ENCODE measurements around the gene FAM124A.

Gene FAM124A

DNA sequence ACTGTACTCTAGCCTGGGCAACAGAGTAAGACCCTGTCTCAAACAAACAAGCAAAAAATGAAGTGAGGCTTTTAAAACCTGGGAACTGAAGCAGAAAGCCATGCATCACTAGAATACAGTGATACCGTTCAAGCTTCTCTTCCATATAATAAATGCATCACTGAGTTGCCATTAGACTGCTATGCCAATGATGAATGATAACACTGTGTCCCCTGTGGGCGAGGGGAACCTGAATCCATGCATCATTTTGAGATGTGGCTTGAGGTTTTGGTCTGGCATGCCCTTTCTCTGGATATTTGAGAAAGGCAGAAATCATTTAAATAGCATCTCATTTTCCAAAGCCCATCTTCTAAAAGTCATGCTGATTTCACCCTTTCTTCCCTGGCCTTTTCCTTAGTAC lies 1.5 kb upstream of the FAM124A start:
- FAIRE-seq = no peak
- no peak for DNase-seq (ENCODE audit: insufficient read length, low spot score)

DNA sequence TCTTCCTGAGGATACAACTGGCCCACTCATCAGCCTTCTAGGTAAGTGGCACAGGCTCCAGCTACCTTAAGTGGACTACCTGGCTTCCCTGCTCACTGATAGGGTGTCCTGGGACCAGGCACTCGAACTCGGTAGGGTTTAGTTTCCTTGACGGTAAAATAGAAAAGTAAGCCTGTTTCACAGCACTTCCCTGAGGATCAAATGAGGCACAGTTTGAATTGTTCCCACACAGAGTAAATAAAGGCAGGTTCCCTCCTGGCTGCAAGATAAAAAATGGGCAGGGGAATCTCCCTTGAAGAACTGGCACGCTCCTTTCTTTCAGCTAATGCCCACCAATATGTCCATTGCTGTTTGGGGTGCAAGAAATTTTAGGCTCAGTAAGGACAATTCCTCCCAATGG lies 1.1 kb upstream of the FAM124A start:
- FAIRE-seq = no peak

DNA sequence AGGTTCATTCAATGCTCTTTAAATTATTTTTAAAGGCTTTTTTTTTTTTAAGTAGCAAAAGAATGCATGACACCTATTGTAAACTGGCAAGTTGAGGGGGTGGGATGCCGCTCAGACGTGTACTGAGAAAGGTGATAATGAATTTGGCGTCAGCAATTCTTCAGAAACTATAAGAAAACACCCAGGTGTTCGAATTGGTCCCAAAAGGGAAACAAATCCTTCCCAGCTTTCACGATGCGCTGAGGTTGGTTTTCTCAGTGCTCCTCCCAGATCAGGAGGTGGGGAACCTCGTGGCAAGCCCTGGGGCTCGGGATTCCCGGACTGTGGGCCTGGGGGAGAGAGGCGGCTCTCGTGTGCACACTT lies 543 bp upstream of the FAM124A start:
- no peak for DNase-seq (ENCODE audit: insufficient read length, low spot score)
- no peak for FAIRE-seq

More for the DNA sequence above, 1.1 kb upstream of the FAM124A start:
- no peak for DNase-seq (ENCODE audit: insufficient read length, low spot score)

DNA sequence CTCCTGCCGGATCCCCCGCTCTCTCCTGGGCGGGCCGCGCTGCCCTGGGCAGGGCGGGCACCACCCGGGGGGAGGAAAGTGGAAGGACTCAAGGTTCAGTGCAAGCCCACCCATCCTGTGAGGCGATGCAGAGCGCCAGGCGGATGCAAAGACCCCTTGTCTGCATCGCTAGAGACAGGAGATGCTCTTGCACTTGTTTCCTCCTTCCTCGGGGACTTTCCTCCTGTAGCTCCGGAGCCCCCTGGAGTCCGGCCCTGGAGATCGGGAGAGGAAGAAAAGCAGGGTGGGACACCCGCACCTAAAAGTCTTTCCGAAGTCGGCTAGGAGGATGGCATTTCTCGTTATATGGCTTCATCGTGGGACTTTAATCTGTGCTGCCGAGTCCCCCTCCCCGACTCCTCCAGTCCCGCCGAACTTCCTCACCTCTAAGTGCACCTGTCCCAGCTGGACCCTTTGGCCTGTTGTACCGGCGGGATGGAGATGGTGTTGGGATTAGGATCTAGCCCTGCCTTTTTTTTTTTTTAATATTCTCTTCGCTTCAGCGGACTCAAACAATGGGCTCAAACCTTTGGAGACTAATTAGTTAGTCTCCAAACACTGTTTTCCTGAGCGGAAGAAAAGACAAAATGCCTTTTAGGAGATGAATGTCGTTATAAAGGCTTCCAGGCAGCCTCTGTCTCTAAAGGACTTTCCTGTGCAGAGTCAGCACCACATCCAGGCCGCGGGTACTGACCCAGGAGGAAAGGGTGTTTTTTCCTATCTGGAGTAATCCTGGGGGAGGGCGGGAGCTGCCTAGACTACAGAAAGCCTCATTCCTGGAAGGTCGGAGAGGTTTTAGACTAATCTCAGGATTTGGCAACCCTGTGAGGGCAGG lies 725 bp downstream of the FAM124A start:
- FAIRE-seq = no peak
- no peak for DNase-seq (ENCODE audit: insufficient read length, low spot score)

DNA sequence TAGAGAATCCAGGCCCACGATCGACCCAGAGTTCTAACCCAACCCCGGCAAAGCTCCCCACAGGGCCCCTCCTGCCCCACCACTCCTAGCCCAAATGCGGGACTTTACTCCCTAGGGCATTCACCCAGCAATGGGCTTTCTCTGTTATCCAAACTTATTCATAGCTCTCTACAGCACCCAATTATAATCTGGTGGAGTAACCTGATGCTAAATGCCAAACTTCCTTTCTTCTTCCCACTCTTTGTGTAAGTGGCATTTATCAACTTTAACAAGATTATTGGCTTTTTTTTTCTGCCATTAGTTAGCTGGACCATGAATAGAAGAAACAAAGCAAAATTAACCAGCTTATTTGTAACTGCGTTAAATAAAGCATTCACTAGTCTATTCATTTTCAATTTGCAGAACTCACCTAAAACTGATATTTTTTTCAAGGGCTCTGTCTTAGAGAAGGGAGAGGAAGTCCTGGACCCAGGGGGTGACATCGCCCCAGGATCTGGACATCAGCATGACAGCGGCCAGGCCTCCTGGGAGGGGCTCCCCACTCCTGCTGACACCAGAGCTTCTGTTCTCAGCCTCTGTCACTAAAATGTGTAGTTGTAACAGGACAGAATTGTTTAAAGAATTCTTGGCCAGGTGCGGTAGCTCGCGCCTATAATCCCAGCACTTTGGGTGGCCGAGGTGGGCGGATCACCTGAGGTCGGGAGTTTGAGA lies 1.5 kb downstream of the FAM124A start:
- no peak for DNase-seq (ENCODE audit: insufficient read length, low spot score)
- no peak for FAIRE-seq

DNA sequence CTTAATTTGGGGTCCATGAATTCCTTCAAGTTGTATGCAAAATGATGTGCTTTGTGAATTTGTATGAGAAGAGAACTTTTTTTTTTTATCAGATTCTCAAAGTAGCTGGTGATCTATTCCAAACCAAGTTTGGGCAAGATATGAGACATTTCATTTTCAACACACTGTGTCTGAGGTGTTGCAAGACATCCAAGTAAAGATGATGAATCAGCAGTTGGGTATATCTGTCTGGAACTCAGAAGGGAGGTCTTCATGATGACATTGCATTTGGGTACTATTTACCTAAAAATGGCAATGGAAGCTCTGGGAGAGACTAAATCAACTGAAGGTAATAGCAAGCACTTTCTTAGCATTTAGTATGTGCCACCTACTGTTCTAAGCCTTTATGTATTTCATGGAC lies 2.8 kb downstream of the FAM124A start:
- FAIRE-seq (no peak), DNase-seq (ENCODE audit: insufficient read length, low spot score) (no peak)

DNA sequence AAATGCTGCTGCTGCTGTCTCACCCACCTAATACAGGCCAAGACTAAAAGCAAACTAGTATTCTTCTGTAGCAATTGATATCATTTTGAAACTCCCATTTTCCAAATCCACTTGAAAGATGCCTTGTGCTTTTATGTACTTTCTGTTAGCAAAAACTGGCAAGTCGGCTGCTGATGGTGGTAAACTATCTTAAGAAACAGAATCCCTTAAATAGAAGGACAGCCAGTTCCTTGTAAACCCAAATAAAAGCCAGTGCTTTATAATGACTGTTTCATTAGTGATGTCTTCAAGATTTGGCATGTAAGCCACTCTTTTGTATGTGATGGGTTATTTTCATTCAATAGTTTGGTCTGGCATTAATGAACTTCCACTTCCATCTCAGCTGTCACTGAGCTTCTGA lies 5.2 kb downstream of the FAM124A start:
- FAIRE-seq (no peak), DNase-seq (ENCODE audit: insufficient read length, low spot score) (no peak)

DNA sequence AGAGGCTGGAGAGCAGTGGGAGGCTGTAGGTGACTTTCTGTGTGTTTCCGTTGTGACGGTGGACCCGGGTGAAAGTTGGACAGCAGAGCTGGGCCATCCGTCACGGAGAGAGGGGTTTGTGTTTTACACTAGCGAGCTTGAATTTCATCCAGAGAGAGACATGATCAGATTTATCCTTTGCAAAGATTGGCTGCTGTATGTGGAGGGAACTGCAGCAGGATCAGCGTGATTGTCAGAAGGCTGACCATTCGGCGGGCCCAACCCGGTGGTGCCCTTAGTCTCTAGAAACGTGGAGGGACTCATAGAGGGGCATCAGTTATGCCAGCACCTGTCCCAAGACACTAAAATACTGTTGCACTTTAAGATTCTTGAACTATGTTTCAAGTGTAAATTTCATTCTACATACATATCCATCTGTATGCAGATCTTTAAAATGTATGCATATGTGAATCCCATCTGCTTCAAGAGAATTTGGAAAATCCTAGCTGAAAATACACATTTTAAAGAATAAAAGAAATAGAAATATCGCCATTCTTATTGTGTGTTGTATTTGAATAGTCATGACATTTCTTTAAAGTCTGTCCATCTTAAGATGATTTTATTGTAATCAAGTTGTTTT lies 7.0 kb downstream of the FAM124A start:
- no peak for DNase-seq (ENCODE audit: insufficient read length, low spot score)
- no peak for FAIRE-seq

DNA sequence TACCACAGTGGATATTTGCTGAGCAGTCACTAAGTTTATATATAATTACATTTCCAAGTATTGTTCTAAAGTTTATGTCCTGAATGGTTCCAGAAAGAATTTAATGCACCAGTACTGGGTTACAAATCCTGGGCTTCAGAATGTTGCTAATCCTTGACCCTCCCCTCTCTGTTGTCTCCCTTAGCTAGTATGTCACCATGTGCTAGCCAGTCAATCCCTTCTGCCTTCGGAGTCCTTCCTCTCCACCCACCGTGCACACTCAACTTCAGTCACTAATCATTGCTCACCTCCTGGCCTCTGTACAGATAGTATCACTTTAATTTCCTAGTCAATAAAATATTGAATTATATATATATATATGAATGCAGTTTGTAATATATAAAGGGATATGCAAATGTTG lies 7.5 kb downstream of the FAM124A start:
- no peak for FAIRE-seq

GRCh38 chr13:51230477-51231105 lies 8.4 kb downstream of the FAM124A start:
- no peak for DNase-seq (ENCODE audit: insufficient read length, low spot score)
- FAIRE-seq = peak; percentile 33

More for the DNA sequence above, 7.5 kb downstream of the FAM124A start:
- DNase-seq (ENCODE audit: insufficient read length, low spot score) = no peak

GRCh38 chr13:51231456-51231855 lies 9.3 kb downstream of the FAM124A start:
- no peak for DNase-seq (ENCODE audit: insufficient read length, low spot score)
- FAIRE-seq = no peak

GRCh38 chr13:51232328-51232727 lies 10.1 kb downstream of the FAM124A start:
- no peak for FAIRE-seq

GRCh38 chr13:51233117-51233826 lies 11.1 kb downstream of the FAM124A start:
- FAIRE-seq (no peak), DNase-seq (ENCODE audit: insufficient read length, low spot score) (no peak)

More at GRCh38 chr13:51232328-51232727, 10.1 kb downstream of the FAM124A start:
- DNase-seq (ENCODE audit: insufficient read length, low spot score) = no peak

DNA sequence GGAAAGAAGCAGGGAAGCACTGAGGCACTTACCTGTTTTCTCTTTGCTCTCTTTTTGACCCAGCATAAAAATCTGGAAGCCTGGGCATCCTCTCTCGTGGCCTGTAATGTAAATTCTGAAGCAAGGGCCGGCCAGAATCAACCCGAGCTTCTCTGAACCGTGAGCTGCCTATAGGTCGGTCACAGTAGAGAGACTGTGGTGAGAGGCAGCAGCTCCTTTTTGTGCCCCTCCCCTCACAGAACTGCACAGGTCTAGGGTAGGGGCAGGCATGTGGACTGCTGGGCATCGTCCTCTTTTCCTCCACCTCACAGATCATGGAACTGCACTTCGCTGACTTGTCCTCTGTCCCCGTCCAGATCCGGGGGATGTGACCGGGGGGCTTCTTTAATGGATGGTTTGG lies 12.5 kb downstream of the FAM124A start:
- DNase-seq (ENCODE audit: insufficient read length, low spot score) (no peak), FAIRE-seq (no peak)

GRCh38 chr13:51235186-51235585 lies 13.0 kb downstream of the FAM124A start:
- FAIRE-seq = no peak
- DNase-seq (ENCODE audit: insufficient read length, low spot score) = no peak

- FAIRE-seq (no peak), DNase-seq (ENCODE audit: insufficient read length, low spot score) (no peak)
Measured at GRCh38 chr13:51235756-51236490, 13.7 kb downstream of the FAM124A start.

DNA sequence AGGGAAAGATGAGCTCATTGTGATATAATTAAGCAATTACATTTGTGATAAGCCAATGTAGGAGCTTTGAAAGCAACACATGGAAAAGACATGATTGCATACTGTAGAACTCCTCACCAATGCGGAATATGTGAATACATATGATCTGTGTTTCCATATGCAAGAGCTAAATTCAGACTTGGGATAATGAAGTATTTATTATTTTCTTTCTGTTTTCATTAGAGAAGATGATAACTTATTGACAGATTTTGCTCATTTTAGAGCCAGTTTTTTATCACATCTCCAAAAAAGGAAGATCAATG lies 14.2 kb downstream of the FAM124A start:
- DNase-seq (ENCODE audit: insufficient read length, low spot score) = no peak
- no peak for FAIRE-seq

DNA sequence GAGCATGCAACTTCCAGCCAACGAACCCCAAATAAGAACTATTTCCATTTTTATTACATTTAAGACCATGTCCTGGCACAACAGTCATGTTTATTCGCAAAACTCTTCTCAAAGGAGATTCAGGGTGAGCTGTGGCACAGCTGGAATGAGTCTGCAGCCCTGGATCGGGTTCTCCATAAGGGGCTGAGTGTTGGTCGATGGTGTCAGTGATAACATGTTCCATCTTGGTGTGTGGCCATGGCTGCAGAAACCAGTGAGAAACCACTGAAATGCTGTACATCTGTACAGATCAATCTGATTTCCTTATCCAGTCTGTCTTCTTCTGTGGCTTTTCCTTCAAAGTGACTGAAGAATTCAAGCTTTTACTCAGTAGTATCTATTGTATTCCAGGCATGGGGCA lies 15.2 kb downstream of the FAM124A start:
- DNase-seq (ENCODE audit: insufficient read length, low spot score) = no peak
- FAIRE-seq = no peak

GRCh38 chr13:51237887-51238286 lies 15.7 kb downstream of the FAM124A start:
- FAIRE-seq (no peak), DNase-seq (ENCODE audit: insufficient read length, low spot score) (no peak)

DNA sequence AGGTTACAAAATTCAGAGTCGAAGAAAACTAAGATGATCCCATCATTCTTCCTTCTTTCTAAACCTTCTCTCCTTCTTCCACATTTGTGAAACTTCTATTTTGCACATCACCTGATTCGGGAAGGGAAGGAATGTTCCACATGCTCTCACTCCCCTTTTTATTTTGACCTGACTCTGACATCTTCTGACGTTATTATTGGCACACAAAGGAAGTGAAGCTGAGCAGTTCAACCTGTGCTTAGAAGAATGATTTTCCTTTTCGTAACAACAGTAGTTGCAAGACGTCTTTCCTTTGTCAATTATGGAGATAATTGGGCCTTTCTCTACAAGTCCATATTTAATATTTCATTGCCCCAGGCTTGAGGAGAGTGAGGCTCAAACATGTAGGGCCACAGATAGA lies 18.0 kb downstream of the FAM124A start:
- FAIRE-seq = no peak
- DNase-seq (ENCODE audit: insufficient read length, low spot score) = no peak
